Islet of Langerhans (tissue), 1 donor: ENCODE measurements around the gene GRAMD1C.
A peak's percentile ranks its signal among the peaks of the same experiment; 100 is the strongest.

Source experiments
- FAIRE-seq: peaks from one replicate; lab custom pipeline; 2011; peaks lifted over from hg19 to GRCh38; lab: Jason Lieb, UNC

The GRAMD1C gene

GRCh38 chr3:113852506-113852905, 13.9 kb downstream of the GRAMD1C start:
- no peak for FAIRE-seq

GRCh38 chr3:113867506-113867905, 28.9 kb downstream of the GRAMD1C start:
- FAIRE-seq = no peak

- no peak for FAIRE-seq
Observed at GRCh38 chr3:113873293-113873692, 34.7 kb downstream of the GRAMD1C start.

- no peak for FAIRE-seq
Observed at GRCh38 chr3:113873814-113874526, 35.4 kb downstream of the GRAMD1C start.

GRCh38 chr3:113878403-113878802, 39.8 kb downstream of the GRAMD1C start:
- FAIRE-seq = no peak

GRCh38 chr3:113885050-113885449, 46.5 kb downstream of the GRAMD1C start:
- FAIRE-seq = no peak

GRCh38 chr3:113890256-113890900, 51.8 kb downstream of the GRAMD1C start:
- FAIRE-seq = no peak

- FAIRE-seq = no peak
Observed at GRCh38 chr3:113894927-113895326, 56.3 kb downstream of the GRAMD1C start.

- no peak for FAIRE-seq
Observed at GRCh38 chr3:113895964-113896363, 57.4 kb downstream of the GRAMD1C start.

- no peak for FAIRE-seq
Observed at GRCh38 chr3:113896930-113897329, 58.3 kb downstream of the GRAMD1C start.

- FAIRE-seq = peak; percentile 99
Observed at GRCh38 chr3:113897373-113897777, 58.8 kb downstream of the GRAMD1C start.

GRCh38 chr3:113898892-113899291, 60.3 kb downstream of the GRAMD1C start:
- FAIRE-seq = peak; percentile 33

GRCh38 chr3:113906568-113907140, 68.1 kb downstream of the GRAMD1C start:
- no peak for FAIRE-seq

- no peak for FAIRE-seq
Observed at GRCh38 chr3:113908133-113908532, 69.5 kb downstream of the GRAMD1C start.

GRCh38 chr3:113910966-113911365, 72.4 kb downstream of the GRAMD1C start:
- FAIRE-seq = no peak

- peak; percentile 97 for FAIRE-seq
Observed at GRCh38 chr3:113912552-113913236, 74.1 kb downstream of the GRAMD1C start.

- FAIRE-seq = no peak
Observed at GRCh38 chr3:113914646-113915045, 76.1 kb downstream of the GRAMD1C start.

GRCh38 chr3:113927556-113927955, 89.0 kb downstream of the GRAMD1C start:
- FAIRE-seq = no peak

GRCh38 chr3:113946831-113947230, 108.2 kb downstream of the GRAMD1C start:
- peak; percentile 62 for FAIRE-seq

GRCh38 chr3:113947372-113948014, 108.9 kb downstream of the GRAMD1C start, which contains the start of gene ZDHHC23:
Gene ZDHHC23, plus strand, starts transcription at chr3:113948013. Its CDS starts 790 bp downstream, at chr3:113948803.
- no peak for FAIRE-seq

- FAIRE-seq = no peak
Observed at GRCh38 chr3:113948015-113948917, 109.7 kb downstream of the GRAMD1C start.
